Epithelial cell of esophagus (primary cell): ENCODE results near the gene APOBEC3H.
A peak's percentile ranks its signal among the peaks of the same experiment; 100 is the strongest.

ENCODE experiments used
- DNase-seq: peaks from one replicate; pipeline ENCODE4 v3.0.0; 2010; ENCODE audit warnings: low read depth
- H3K4me3 ChIP-seq: 2 replicates; pipeline ENCODE4 v1.5.1; 2011; ENCODE audit warnings: mild to moderate bottlenecking, low read length, control low read depth
- TF ChIP-seq, protein P1 (sequence below): IDR thresholded peaks from 2 replicates; pipeline ENCODE4 v1.5.1; 2011; ENCODE audit warnings: low read depth, mild to moderate bottlenecking, low read length, control low read depth, inconsistent platforms; ENCODE audit not compliant: insufficient read depth; ENCODE audit errors: missing control alignments

Gene APOBEC3H

DNA sequence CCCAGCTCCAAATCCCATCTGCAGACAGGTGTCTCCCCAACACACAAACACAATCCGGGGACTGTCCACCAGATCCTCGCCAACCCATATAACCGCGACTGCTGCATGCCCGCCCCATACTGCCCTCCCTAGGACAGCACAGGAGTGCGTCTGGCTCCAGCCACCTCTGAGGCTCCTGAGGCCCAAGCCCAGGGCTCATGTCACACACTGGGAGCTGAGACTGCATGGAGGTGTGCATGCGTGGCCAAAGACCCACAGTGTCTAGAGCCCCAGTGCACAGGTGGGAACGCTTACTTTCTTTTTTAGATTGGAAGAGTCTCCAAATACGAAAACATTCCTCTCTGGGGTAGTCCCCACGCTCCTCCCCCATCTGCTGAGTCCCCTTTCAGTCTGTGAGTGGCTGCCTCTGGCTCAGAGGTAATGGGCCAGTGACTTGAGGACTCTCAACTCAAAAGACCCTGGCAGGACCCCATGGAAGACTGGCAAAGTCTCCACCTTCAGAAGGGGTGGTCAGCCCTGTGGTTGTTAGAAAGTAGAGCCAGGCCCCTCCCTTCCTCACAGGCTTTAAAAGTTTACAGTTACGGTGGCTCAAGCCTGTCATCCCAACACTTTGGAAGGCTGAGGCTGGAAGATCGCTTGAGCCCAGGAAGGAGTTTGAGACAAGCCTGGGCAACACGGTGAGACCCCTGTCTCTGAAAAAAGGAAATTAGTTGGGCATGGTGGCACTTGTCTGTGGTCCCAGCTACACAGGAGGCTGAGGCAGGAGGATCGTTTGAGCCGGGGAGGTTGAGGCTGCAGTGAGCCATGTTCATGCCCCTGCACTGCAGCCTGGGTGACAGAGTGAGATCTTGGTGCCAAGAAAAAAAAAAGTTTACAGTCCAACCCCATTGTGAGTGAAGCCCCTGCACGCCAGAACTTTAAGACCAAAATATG, 53.1 kb downstream of the APOBEC3H start:
- TF ChIP-seq, protein P1, sequence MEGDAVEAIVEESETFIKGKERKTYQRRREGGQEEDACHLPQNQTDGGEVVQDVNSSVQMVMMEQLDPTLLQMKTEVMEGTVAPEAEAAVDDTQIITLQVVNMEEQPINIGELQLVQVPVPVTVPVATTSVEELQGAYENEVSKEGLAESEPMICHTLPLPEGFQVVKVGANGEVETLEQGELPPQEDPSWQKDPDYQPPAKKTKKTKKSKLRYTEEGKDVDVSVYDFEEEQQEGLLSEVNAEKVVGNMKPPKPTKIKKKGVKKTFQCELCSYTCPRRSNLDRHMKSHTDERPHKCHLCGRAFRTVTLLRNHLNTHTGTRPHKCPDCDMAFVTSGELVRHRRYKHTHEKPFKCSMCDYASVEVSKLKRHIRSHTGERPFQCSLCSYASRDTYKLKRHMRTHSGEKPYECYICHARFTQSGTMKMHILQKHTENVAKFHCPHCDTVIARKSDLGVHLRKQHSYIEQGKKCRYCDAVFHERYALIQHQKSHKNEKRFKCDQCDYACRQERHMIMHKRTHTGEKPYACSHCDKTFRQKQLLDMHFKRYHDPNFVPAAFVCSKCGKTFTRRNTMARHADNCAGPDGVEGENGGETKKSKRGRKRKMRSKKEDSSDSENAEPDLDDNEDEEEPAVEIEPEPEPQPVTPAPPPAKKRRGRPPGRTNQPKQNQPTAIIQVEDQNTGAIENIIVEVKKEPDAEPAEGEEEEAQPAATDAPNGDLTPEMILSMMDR, result no peak
- H3K4me3 ChIP-seq, result no peak overlapping the region
- no peak for DNase-seq

DNA sequence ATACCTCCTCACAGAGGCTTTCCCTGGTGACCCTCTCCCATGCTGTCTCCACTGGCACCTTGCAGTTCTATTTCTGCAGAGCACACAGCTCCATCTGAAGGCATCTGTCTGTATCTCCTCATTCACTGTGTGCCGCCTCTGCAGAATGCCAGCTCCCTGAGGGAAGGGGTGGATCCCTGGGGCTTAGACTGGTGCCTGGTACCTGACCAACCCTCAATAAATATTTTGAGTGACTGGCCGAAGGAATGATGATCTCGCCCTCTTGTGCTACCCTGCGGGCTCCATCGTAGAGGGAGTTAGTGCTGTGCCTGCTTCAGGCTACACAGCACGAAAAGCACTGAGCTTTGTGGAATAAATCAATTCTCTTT, 53.8 kb downstream of the APOBEC3H start:
- TF ChIP-seq, protein P1, result no peak
- peak; percentile 12 for DNase-seq
- H3K4me3 ChIP-seq, result no peak overlapping the region

DNA sequence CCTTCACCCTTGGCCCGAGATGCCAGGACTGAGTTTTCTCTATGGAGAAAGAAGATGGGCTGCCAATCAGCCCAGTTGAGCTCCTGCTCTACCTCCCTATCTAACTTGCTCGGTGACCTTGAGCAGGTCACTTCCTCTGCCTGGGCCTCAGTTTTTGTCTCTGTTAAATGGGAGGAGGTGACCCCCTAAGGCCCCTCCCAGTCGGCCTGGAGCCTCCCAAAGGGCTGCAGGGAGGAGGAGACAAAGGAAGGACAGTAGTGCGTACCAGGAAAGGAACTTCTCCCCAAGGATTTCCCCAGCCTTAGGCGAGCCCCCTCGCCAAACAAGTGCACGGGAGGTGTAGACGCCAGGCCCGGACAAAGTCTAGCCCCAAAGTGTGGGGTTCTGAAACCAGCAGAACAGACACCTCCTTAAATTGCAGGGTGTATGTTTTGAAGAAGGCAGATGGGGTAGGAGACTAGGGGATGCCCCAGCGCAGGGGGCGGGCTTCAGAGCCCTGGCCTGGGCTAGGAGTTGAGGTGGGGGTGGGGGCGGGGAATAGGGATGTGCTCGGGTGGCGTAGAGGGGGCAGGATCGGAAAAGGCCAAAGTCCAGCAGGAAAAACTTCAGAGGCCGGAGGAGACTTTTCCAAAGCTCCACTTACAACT, 54.4 kb downstream of the APOBEC3H start:
- peak overlapping the region; percentile 51 for H3K4me3 ChIP-seq
- DNase-seq, result no peak
- TF ChIP-seq, protein P1, result no peak

DNA sequence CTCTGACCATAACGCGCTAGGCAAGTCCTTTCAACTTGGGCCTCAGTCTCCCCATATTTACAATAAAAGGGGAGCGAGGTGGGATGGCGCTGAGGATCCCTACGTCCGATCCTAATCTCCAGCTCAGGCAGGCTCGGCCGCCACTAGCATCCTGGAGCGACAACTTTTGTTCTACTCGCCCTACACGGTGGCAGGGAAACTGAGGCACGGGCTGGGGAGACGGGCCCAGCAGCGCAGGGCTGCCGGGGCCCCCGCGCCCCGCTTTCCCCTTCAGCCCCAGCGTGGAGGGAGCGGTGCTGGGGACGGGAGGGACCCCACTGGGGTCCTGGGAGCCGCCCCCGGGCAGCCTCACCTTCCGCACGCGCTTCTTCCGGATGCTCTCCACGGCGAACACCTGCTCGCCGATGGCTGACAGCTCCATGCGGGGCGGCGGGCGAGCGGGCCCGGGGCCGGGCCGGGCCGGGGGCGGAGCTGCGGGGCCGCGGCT, 55.0 kb downstream of the APOBEC3H start:
- DNase-seq, result no peak
- TF ChIP-seq, protein P1, result no peak
- H3K4me3 ChIP-seq, result peak overlapping the region; percentile 51

DNA sequence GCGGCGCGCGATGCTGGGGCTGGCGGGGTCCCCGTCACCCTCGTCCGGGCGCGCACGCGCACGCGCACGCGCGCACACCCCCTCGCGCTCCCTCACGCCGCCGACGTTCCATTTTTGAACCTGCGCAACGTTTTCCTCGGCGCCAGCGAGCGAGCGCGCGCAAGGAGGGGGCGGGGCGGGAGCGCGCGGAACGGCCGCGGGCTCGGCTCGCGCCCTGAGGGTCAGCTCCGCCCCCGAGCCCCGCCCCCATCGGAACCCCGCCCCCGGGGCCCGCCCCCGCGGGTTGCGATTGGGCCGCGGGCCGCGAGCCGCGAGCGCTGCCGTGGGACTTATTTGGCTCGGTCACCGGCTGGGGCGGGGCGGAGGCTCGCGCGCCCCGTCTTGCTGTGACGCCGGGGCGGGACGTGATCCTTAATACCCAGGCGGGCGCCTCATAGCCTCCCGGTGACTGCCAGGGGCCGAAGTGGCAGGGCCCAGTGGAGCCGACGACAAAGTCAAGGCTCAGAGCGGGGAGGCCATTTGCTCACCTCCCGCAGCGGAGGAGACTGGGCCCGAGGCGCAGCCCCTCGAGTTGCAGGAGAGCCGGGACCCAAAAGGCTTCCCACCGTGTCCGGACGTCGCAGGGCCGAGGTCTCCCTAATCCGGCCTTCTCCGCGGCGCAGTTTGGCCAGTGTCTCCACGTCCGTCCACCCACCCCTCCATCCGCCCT, 55.6 kb downstream of the APOBEC3H start, which contains the start of gene CBX7:
Gene CBX7, minus strand, starts transcription at position 170 of the 709 bp plus-strand sequence. CDS start 236 bp downstream, outside the sequence.
- TF ChIP-seq, protein P1, result no peak
- peak within 1 kb of the TSS; percentile 51 for H3K4me3 ChIP-seq

DNA sequence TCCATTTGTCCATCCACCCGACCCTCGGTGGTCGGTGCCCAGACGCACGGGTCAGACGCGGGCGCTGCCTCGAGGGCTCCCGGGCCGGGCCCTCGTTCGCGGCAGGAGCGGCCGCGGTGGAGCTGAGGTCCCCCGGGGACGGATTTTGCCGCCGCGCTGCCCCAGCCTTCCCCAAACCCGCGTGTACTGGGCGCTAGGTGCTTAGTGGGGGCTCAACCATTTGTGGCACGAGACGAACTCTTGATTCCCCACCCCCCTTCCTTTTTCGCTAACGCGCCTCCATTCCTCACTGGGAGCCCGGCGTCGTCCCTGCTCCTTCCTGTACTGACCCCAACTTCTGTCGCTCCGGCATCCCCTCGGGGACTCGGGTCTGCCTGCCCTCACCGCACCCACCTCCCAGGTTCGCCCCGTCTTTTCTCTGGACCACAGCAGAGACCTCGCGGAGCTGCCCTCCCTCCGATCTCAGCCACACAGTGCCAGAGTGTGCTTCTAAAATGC, 56.2 kb downstream of the APOBEC3H start:
- DNase-seq, result no peak
- TF ChIP-seq, protein P1, result no peak
- peak overlapping the region; percentile 51 for H3K4me3 ChIP-seq

More for the DNA sequence above, 55.6 kb downstream of the APOBEC3H start, which contains the start of gene CBX7:
- peak; percentile 88 for DNase-seq
